Activated gamma-delta T cell treated with anti-CD3 and anti-CD28 coated beads, Interleukin-2, amount 50 U/mL, for 16 hours (primary cell): Measurements from ENCODE around the gene SND1.

Source experiments
- DNase-seq: peaks from one replicate; pipeline ENCODE4 v3.0.0-alpha.2; 2020; ENCODE audit warnings: low read depth

Gene SND1

DNA sequence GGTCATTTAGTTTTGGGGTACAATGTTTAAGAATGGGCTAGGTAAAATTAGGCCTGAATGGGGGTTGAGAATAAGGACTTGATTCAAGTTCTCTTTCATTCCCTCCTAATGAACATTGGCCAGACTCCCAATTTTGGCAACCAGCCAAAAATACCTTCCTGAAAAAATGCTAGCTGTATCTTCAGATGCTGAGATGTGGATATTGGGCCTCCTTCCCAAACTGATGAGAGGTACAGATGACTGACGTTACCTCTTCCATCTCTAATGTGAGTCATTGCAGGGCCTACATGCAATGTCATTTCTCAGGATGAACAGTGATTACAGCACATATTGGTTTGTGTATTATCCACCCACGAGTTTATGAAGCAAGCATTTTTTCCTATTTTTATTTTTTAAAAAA lies 151.6 kb downstream of the SND1 start:
- no peak for DNase-seq

DNA sequence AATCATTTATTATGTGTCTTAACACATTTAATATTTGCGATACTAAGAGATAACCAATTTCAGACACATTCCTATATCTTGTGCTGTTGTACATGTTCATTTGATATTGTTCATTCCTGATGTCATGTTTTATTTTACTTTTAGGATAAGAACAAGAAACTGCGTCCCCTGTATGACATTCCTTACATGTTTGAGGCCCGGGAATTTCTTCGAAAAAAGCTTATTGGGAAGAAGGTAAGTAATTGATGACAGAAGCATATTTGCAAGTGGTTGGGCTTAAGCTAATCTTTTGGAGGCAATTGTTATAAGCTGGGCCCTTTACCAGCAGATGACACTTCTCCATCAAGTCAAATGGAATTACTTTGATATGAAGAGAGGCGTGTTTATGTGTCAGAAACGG lies 155.3 kb downstream of the SND1 start:
- DNase-seq, result no peak

DNA sequence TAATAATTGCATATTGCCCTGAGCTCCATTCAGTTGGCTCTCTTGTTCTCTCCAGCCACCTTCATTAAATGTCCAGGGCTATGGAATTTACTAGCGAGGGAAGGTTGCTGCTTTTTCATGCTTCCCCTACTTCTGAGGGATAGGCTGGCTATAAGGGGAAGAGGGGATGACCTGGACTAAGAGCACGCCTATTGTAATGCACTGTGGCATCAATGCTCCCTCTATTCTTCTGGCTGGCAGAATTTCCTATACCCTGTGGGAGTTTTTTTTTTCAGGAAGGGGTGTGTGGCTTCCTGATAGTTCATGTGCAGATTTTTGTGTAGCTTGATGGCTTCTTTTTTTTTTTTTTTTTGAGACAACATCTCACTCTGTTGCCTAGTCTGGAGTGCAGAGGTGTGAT lies 155.8 kb downstream of the SND1 start:
- DNase-seq, result no peak

DNA sequence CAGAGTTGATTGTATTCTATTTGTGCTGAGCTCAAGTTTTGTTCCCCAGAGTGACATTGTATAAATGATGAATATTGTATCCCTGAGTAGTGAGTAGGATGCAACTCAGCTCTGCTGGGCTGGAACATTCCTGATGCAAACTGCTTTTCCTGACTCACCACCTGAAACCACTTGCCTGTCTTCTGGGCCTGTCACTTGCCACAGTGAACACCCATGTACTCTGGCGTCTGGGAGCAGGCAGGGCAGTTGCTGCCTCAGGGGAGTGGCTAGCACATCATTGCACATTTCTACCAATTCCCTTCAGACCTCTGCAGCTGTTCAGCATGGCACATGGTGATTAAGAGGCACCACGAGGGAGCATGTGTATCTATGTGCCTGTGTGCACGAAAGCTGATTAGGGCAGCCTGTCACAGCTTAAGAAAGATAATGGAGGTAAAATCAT lies 157.3 kb downstream of the SND1 start:
- DNase-seq, result no peak

DNA sequence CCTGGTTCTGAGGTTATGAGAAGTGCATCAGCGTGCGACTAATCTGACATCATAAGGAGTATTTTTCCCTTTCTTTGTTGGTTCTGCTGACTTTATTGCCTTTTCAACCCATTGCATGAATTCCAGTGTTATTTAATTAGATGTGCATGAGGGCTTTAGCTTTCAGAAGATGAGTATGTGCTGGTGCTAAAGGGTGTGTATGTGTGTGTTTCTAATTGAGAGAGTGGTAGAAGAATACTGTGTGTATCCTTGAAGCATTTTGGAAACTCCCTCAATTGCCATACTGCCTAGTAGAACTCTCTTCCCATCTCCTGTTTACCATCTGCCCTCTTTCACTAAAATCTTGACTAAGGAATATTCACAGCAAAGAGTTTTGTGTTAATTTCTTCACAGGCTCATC lies 158.1 kb downstream of the SND1 start:
- DNase-seq, result no peak

DNA sequence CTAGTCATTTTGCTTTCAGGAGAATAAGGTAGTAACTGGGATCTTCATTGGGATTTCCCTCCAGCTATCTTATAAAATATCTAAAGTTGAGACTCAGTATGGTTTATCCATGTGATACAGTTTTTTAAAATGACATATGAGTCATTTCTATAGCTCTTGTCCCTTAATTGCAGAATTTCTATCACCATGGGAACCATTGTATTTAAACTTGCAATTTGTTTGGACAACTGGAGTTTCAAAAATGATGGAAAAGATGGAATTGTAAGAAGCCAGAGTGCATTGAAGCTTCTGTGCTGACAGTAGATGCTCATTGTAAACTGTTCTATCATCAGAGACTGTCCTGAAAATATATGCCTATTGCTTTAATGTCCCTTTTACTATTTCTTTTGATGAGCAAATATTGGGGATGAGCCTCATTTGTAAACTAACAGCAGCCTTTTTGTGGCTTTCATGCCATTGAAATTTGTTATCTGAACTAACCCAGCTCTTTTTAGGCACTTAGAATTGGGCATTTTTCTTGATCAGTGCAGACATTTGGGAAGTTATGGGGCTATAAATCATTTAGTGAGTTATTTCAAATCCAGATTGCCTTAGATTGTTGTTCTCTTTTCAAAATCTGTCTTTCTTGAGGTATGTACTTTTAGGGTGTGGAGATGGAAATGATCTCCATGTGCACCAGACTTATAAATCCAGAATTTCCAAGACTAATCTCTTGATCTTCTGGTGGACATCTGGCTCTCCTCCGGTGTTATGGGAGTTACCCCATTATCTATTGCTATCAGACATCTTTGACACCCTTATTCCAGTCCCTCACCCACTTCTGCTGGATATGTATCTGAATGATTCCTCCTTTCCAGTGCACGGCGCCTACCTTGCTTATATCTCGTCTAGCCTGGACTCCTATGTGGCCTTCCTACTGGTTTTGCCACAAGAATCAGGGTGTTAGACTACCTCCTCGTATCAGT lies 159.0 kb downstream of the SND1 start:
- no peak for DNase-seq

DNA sequence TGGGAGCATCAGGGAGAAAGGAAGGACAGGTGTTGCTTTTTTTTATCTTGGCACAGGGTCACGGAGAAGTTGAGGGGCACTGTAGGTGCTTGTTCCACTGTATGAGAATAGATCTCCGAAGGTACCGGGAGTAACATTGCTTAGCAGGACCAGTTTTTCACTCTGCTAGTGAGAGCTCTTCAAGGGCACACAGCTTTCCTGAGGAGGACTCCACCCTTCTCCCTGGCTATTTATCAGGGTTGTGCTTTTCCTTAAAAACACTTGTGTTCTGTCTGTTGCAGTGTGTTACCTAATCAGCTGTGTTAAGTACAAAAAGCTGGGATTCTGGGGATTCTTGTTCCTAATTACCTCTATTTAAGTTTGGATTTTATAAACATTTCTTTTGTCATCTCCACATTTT lies 160.5 kb downstream of the SND1 start:
- no peak for DNase-seq

DNA sequence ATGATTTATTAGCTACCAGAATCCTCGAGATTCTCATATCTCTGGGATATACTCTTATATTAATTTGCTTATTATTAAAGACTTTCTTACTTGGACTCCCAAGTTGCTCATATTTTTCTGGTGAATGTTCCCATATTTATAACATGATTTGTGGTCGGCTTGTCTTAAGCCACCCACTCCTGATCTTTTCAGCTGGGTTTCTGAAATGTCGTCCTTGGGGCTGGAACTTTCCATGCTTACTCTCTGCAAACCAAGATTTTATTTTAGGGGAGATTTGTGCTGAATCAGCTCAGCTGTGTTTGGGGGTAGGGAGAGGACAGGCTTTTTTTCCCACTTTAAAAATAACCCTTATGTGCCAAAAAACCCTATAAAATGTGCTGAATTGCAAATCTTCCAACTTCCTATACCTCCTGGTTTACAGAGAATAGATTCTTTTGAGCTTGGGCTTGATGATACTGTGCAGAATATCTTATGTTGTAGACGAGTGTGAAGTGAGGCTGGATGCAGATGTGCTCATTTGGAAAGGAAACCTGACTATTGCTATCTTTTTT lies 162.1 kb downstream of the SND1 start:
- DNase-seq, result no peak

DNA sequence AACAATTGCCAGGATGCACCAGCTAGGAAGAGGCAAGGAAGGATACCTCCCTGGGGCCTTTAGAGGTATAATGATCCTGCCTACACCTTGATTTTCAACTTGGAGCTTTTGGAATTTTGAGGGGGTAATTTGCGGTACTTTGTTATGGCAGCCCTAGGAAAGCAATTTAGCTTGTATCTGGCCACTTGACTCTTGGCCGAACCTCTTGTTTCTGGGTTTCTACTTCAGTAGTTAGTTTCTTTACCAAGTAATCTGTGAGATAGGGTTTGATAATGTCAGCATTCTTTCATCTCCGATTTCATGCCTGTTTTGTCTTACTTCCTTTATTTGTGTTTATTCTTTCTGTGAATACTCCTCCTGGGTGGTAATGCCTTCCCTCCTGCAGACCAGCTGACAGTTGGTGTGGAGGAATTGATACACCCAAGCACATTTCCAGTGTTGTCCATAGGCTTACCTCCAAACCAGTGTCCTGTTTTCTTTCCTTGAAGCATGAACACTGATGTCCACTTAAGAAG lies 163.7 kb downstream of the SND1 start:
- DNase-seq, result no peak

DNA sequence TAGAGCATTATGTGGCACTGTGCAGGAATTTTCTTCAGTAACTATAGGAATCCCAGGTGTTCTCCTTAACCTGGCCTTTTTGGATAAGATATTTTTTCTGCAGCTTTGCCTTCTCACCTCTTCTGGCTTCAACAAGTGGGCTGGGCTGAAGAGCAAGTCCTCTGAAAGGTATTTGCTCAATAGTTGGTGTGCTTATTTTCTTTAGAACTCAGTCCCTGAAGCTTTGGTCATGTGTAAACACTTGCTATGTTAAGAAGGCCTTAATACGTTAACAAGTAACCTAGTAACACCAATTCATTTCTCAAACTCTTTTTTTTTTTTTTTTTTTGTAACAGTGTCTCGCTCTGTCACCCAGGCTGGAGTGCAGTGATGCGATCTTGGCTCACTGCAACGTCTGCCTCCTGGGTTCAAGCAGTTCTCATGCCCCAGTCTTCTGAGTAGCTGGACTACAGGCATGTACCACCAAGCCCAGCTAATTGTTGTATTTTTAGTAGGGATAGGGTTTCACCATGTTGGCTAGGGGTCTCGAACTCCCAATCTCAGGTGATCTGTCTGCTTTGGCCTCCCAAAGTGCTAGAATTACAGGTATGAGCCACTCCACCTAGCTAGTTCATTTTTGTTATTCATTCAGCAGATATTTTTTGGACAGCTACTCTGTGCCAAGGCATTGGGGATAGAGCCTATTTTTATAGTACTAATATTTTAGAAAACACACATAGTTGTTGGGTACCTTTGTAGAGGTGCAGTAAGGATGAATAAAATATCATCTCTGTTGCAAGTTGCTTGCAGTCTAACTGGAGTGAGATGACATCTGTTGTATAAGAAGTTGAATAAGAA lies 164.6 kb downstream of the SND1 start:
- DNase-seq, result no peak

DNA sequence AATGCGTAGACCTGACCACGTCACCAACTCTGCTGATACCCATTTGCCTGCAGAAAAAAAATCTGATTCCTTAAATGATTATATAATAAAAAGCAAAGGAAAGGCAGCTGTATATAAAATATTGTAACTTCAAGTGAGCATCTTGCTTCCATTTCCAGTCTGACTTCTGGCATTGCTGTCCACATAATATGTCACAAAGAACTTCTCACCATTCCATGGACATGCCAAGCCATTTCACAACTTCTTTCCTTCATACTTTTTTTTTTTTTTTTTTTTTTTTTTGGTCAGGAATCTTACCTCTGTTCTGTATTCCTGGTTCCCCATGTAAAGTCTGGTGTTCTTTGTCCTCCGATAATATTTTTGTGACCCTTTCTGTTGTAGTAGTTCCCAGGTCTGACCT lies 165.5 kb downstream of the SND1 start:
- DNase-seq, result no peak

DNA sequence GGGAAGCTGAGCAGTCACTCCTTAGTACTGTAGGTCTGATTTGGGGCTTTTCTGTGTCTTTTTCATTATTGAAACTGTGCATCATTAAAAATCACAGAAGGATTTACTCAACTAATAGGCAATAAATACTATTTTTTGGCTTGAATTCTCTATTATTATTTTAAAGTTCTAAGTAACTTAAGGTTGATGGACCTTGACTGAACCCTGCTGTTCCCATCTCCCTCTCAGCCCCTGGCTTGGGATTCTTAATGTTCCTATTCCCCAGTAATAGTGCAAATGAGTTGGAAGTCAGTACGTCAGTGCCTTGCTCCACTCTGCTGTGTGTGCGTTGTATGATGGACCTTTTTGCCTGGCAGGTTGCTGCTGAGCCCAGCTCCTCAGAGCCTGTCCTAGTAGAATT lies 166.3 kb downstream of the SND1 start:
- no peak for DNase-seq

DNA sequence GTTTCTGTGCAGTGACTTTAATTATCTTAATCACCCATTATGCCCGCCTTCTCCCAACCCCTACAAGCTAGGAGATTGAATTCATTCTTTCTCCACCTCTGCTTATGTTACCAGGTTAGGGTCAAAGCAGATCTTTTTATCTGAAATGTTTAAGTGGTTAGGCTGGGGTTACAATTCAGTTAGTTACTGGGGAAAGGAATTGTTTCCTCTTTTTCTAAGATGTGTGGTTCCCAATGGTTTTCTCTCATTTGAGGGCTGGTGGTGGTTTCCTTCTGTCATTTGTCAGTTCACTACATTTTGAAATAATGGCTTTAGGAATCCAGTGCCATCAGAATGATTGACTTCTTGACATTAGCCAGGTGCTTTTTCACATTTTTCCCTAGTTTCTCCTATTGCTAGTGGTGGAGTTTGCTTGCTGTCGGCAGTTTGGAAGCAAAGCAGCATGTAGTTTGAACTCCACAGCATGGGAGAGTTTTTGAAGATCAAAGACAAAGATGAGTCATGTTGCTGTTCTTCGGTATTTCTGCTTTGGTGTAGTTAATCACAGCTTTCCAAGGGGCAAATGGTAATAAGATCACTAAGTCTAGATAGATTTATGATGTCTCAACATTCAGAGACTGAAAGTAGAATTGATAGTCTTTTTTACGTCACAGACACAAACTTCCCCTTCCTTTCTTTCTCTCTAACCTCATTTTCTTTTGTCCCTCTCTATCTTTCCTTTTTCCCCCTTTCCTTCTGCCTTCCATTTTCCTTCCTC lies 168.2 kb downstream of the SND1 start:
- no peak for DNase-seq

DNA sequence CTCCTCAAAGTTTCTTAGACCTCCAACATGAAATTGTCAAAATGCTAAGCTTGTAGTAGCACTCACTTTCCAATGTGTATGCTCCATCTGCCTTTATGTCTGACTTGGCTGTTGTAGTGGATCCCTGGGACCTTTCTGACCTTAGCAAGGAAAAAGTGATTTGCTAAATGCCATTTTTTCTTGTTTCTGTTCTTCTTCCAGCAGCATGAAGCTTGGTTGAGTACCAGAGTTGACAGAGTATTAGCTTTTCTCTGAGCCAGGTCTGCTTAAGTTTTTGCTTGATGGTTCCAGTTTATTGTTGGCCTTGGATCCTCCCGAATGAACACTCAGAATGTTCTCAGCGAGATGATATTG lies 168.7 kb downstream of the SND1 start:
- no peak for DNase-seq

DNA sequence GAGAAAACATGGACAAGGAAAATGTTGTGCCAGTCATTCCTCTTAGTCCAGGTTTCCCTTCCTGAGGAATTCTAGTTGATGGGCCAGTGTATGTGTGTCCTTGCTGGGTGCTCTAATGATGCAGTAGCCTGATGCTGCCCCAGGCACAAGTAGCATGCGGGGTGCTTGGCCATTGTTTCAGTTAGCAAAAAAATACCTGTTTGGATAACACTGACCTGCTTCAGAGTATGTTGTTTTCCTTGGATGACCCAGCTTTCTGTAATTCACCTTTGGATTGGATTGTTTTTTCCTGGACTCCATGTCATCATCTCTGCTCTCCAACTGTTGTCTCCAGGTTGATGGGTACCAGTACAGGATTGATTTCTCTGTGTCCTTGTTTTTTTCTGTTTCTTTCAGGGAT lies 169.2 kb downstream of the SND1 start:
- no peak for DNase-seq

DNA sequence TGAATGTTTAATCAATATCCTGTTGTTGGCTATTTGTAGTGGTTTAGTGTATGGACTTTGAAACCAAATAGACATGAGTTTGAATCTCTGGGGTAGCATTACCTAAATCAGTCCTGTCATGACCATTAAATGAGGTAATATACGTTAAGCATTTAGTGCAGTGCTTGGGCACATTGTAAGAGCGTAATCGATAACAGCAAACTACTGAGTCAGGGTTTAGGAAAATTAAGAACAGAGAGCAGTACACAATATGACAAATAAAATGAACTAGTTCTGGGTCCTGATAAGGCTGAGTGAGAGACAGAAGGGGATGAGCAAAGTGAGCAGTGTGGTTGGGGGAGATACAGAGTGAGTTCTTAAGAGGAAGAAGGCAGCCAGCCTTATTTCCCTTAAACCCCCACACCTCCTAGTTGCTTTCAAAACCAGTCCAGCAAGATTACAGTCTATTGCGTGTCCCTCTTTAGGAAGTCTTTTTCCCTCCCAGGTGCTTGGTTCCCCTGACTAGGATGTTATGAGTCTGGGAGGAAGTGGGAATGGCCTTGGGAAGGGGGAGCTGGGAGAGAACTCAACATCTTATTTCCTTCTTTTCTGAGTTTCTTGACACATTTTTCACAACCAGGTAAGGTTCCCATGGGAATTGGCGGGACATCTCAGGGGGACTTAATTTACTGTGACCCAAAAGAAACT lies 171.0 kb downstream of the SND1 start:
- DNase-seq, result no peak

DNA sequence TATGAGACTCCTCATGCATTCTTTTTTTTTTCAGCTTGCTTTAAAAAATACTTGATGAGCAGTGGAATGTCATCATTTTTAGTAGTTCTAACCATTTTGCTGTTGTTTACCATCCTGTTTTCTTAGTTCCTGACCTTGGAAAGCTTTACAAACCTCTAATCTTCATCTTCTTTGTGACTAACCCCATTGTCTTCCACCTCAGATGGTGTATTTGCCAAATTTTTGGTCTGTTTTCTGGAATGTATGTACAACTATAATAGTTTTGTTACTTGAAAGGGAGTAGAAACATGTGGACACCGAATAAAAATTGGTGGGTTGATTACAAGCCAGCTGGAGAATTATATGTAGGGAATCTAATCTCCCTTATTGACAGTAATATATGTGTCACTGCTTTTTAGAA lies 172.7 kb downstream of the SND1 start:
- no peak for DNase-seq

DNA sequence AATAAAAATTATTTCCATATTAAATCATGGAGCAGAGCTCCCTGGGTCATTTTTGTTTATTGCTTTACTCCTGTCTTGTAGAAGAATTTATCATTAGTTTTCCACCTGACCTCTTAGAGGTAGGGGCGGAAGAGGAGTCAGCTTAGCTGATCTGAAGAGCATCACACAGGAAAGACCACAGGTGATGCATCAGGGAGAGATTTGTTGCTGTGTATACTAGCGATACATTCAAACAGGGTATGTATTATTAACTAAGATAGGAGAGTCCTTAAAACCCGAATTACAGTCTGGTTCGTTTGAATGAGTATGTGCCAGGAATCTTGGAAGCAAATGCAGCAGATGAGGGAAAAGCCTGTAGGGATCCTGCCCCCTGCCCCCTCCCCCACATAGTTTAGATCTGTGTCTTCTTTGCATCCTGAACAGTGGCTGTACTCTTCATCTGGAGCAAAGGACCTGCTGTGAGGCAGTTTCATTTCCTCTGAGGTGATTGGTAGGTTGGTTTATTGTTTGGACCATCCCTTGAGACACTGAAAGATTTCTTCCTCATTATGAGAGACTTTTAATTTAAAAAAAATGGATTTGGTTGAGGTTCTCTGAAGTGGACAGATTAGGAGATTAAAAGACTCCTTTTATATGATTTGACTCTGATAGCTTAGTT lies 177.0 kb downstream of the SND1 start:
- no peak for DNase-seq

DNA sequence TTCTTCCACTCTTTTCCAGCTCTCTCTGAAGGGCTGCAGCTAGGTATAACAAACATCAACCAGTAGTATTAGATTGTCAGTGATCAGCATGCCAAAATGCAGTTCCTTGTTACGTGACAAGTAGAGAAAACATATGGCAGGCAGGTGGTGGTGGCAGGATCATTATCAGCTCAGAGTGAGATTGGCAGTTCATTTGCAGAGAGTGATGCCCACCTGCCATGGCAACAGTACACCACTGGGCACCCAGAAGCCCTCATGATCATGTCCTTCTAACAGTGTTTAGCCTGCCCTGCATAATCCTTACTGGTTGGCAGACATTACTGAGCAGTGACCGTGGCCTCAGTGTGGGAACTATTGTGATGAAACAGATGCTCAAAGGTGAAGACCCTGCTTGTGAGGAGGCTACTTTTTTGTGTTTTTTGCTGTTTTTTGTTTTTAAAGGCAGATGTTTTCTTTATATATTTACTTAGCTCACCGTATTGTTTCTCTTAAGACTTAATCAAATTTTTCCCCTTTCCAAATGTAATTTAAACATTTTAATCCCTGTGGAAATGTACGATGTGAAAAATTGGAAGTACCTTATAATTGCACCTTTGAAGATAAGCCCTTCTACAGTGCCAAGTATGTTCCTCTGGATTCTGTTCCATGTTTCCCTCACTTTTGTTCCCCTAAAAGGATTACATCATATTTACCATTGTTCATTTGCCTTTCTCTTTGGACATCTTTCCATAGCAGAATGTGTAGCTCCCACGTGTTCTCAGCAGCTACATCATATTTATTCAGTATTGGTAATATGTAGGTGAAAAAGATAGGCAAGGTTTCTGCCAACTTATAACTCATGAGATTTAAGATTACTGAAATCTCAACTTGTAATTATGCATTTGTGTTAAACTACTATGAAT lies 179.6 kb downstream of the SND1 start:
- no peak for DNase-seq

DNA sequence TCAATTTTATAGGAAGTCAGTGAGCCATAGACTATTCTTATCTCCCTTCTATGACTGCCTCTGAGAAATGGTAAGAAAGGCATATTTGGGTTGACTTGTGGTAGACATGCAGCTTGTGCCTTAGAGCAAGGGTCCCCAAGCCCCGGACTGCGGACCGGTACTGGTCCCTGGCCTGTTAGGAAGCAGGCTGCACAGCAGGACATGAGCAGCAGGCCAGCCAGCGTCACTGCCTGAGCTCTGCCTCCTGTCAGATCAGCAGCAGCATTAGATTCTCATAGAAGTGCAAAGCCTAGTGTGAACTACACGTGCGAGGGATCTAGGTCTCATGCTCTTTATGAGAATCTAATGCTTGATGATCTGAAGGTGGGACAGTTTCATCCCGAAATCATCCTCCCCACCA lies 180.6 kb downstream of the SND1 start:
- no peak for DNase-seq
